ENCODE measurements around the gene DNAAF2.
"Not testable (repeated sequence)": the region's sequence is repeated elsewhere in the genome, so short reads cannot be mapped to it uniquely, and the experiment has no call there.

The DNAAF2 gene

GRCh38 chr14:49586673-49587460, 48.2 kb downstream of the DNAAF2 start:
- H3K27ac Mint-ChIP-seq, result peak overlapping the region; percentile 88
- H3K4me1 Mint-ChIP-seq, result peaks cover 35% of the 10 kb centered on the region
- peak; percentile 30 for DNase-seq
- peaks cover 36% of the 10 kb centered on the region for H3K36me3 Mint-ChIP-seq (ENCODE audit: low read depth)
- peak; percentile 88 for TF ChIP-seq CTCF (IDR thresholded peaks at IDR 0.05)
- H3K4me3 Mint-ChIP-seq, result peak overlapping the region; percentile 94
- H3K9me3 Mint-ChIP-seq, result no peaks in the 10 kb centered on the region
- H3K27me3 Mint-ChIP-seq (ENCODE audit: low read depth, poor library complexity), result peaks cover 2% of the 10 kb centered on the region

GRCh38 chr14:49585803-49586672, 49.0 kb downstream of the DNAAF2 start, which contains the start of gene RPS29:
TSS of gene RPS29 (minus strand) at chr14:49586380. CDS start at chr14:49586346, 34 bp downstream.
- Mint-ChIP-seq H3K27ac (peak within 1 kb of the TSS; percentile 88), H3K4me3 (peak within 1 kb of the TSS; percentile 94), H3K9me3 (no peaks in the 10 kb centered on the region), H3K4me1 (peaks cover 42% of the 10 kb centered on the region), H3K36me3 (ENCODE audit: low read depth) (peaks cover 45% of the 10 kb centered on the region), H3K27me3 (ENCODE audit: low read depth, poor library complexity) (peaks cover 2% of the 10 kb centered on the region)
- peak; percentile 96 for DNase-seq
- TF ChIP-seq CTCF (IDR thresholded peaks at IDR 0.05), result no peak

- H3K27me3 Mint-ChIP-seq (ENCODE audit: low read depth, poor library complexity); H3K9me3 Mint-ChIP-seq: not testable (repeated sequence)
- DNase-seq, result peak; percentile 18
- peak overlapping the region; percentile 88 for H3K27ac Mint-ChIP-seq
- H3K4me3 Mint-ChIP-seq, result peak overlapping the region; percentile 94
- peaks cover 48% of the 10 kb centered on the region for H3K4me1 Mint-ChIP-seq
- peaks cover 50% of the 10 kb centered on the region for H3K36me3 Mint-ChIP-seq (ENCODE audit: low read depth)
Measured at GRCh38 chr14:49584981-49585640, 49.9 kb downstream of the DNAAF2 start.

GRCh38 chr14:49584058-49584457, 51.0 kb downstream of the DNAAF2 start:
- Mint-ChIP-seq H3K4me1 (peaks cover 58% of the 10 kb centered on the region), H3K27me3 (ENCODE audit: low read depth, poor library complexity) (no peaks in the 10 kb centered on the region)
- no peak for TF ChIP-seq CTCF (IDR thresholded peaks at IDR 0.05)

GRCh38 chr14:49583629-49584028, 51.4 kb downstream of the DNAAF2 start:
- Mint-ChIP-seq H3K9me3 (no peaks in the 10 kb centered on the region), H3K27me3 (ENCODE audit: low read depth, poor library complexity) (no peaks in the 10 kb centered on the region), H3K36me3 (ENCODE audit: low read depth) (peaks cover 53% of the 10 kb centered on the region), H3K4me1 (peaks cover 62% of the 10 kb centered on the region), H3K4me3 (peak overlapping the region; percentile 94), H3K27ac (peak overlapping the region; percentile 57)
- TF ChIP-seq CTCF (IDR thresholded peaks at IDR 0.05), result no peak
- DNase-seq, result no peak

More at GRCh38 chr14:49584058-49584457, 51.0 kb downstream of the DNAAF2 start:
- peak overlapping the region; percentile 94 for H3K4me3 Mint-ChIP-seq
- DNase-seq, result no peak
- peaks cover 53% of the 10 kb centered on the region for H3K36me3 Mint-ChIP-seq (ENCODE audit: low read depth)
- H3K9me3 Mint-ChIP-seq, result no peaks in the 10 kb centered on the region
- H3K27ac Mint-ChIP-seq, result peak overlapping the region; percentile 57

Measured in nephron progenitor cell (in vitro differentiated cells).